ENCODE data around the gene FAM111B.

GRCh38 chr11:59171508-59172322 is 64.7 kb downstream of the FAM111B start, which contains the start of gene DTX4:
- TF ChIP-seq CTCF (optimal IDR thresholded peaks at IDR 0.05 in 1 of 3, IDR thresholded peaks at IDR 0.05 in 1 of 3, conservative IDR thresholded peaks at IDR 0.05 in 1 of 3; ENCODE audit: extremely low read depth in 1 of 3, insufficient read depth in 2 of 3, low read length in 3 of 3) (peak; percentile 86 to 99 (median 93)), EZH2 (IDR thresholded peaks at IDR 0.05; ENCODE audit: low read length) (no peak)
